ENCODE results near the gene DCANP1. TPM values are rescaled to one million over a fixed set of nuclear protein-coding genes. Genes with fewer than 3 reads are reported as not detected.

Gene DCANP1
- total and polyA plus RNA-seq, 9 of the 15 experiments (the other 6 are each of a cell fraction or from before 2014, with no cell fraction given): not detected

- TF ChIP-seq ZNF518B (CRISPR knock-in tag; IDR thresholded peaks at IDR 0.05) (no peak), ZNF639 (CRISPR knock-in tag; conservative IDR thresholded peaks at IDR 0.05 in 1 of 2, IDR thresholded peaks at IDR 0.05 in 1 of 2) (no peak), LCOR (CRISPR knock-in tag; IDR thresholded peaks at IDR 0.05) (no peak), RFX5 (IDR thresholded peaks at IDR 0.05; ENCODE audit: low read depth, low read length) (no peak), C11orf30 (IDR thresholded peaks at IDR 0.05; ENCODE audit: low read depth) (no peak), RBM39 (optimal IDR thresholded peaks at IDR 0.05; ENCODE audit: low read depth, low read length) (no peak), SOX6 (IDR thresholded peaks at IDR 0.05) (no peak), ZNF133 (CRISPR knock-in tag; IDR thresholded peaks at IDR 0.05) (no peak), RBM22 (IDR thresholded peaks at IDR 0.05; ENCODE audit: low read depth, low read length, poor library complexity, severe bottlenecking) (no peak), ZNF551 (CRISPR knock-in tag; IDR thresholded peaks at IDR 0.05) (no peak), ZNF224 (CRISPR knock-in tag; IDR thresholded peaks at IDR 0.05) (no peak), ZBTB11 (CRISPR knock-in tag; IDR thresholded peaks at IDR 0.05) (no peak), BRF1 (IDR thresholded peaks at IDR 0.05; ENCODE audit: borderline replicate concordance, extremely low read depth, insufficient read length) (no peak), YY1 (IDR thresholded peaks at IDR 0.05; ENCODE audit: borderline replicate concordance in 1 of 3, control insufficient read depth in 1 of 3, extremely low read depth in 1 of 3, insufficient read depth in 3 of 3, insufficient read length in 1 of 3, insufficient replicate concordance in 2 of 3, low read depth in 1 of 3, low read length in 2 of 3) (peak in 1 of 3 experiments; percentile 10), ETV5 (CRISPR knock-in tag; IDR thresholded peaks at IDR 0.05; ENCODE audit: low read depth) (no peak; the same call in 1 of the 2 replicates)
These were observed 19.3 kb upstream of the DCANP1 start (continued) for GRCh38 chr5:135466178-135467050.
